HEK293 (cell line): ENCODE measurements around the gene RAE1.

Source experiments
- CTCF ChIA-PET: fragments of 350-600 bp; formaldehyde crosslinking; extraction: SDS; loops from one replicate; lab custom pipeline; 2021; ENCODE audit warnings: antibody characterized with exemption; lab: Yijun Ruan, JAX
- POLR2A ChIA-PET: fragments of 300-600 bp; formaldehyde crosslinking; extraction: SDS; loops from one replicate; lab custom pipeline; 2020; ENCODE audit warnings: antibody characterized with exemption, inconsistent platforms; lab: Yijun Ruan, JAX
- H3K27ac ChIP-seq: fragments of 200-500 bp; sonication (Bioruptor generic); 2 replicates; pipeline ENCODE4 v1.5.1; 2014; ENCODE audit warnings: low read depth, low read length, control low read depth, inconsistent platforms; ENCODE audit errors: extremely low read depth
- H3K36me3 ChIP-seq, 2 experiments: fragments of 200-500 bp in 1 of 2; sonication (Bioruptor generic) in 1 of 2; 1 replicate in 1 of 2; 2 replicates in 1 of 2; pipeline ENCODE4 v1.5.1; 2014 to 2017; ENCODE audit warnings: inconsistent platforms in 2 of 2, low read length in 2 of 2; ENCODE audit not compliant: control insufficient read depth in 2 of 2, insufficient read depth in 1 of 2
- H3K4me1 ChIP-seq: fragments of 200-500 bp; sonication (Bioruptor generic); 2 replicates; pipeline ENCODE4 v1.5.1; 2014; ENCODE audit warnings: mild to moderate bottlenecking, low read length, inconsistent platforms; ENCODE audit not compliant: control insufficient read depth, insufficient read depth
- H3K4me3 ChIP-seq: 2 replicates; pipeline ENCODE4 v1.5.1; 2011; ENCODE audit warnings: low read depth, mild to moderate bottlenecking, control low read depth, low read length, moderate library complexity
- H3K9me3 ChIP-seq: fragments of 200-500 bp; sonication (Bioruptor generic); 2 replicates; pipeline ENCODE4 v1.5.1; 2014; ENCODE audit warnings: low read depth, low read length, inconsistent platforms; ENCODE audit not compliant: control insufficient read depth, insufficient read depth
- GFI1B ChIP-seq: fragments of 450-650 bp; formaldehyde crosslinking; IDR thresholded peaks from 2 replicates; pipeline ENCODE4 v1.5.1; 2016; ENCODE audit warnings: missing biosample characterization, missing genetic modification characterization
- GLIS1 ChIP-seq: fragments of 450-650 bp; formaldehyde crosslinking; IDR thresholded peaks from 2 replicates; pipeline ENCODE4 v1.5.1; 2016; ENCODE audit warnings: missing biosample characterization, missing genetic modification characterization
- HOXC10 ChIP-seq: sonication (generic); formaldehyde crosslinking; IDR thresholded peaks from 2 replicates; pipeline ENCODE4 v1.8.1; 2023; ENCODE audit warnings: mild to moderate bottlenecking, missing genetic modification reagents
- KLF8 ChIP-seq: fragments of 450-650 bp; formaldehyde crosslinking; IDR thresholded peaks from 2 replicates; pipeline ENCODE4 v1.5.1; 2016; ENCODE audit warnings: missing biosample characterization, missing genetic modification characterization
- PRDM1 ChIP-seq: fragments of 450-650 bp; formaldehyde crosslinking; IDR thresholded peaks from 2 replicates; pipeline ENCODE4; 2016; ENCODE audit warnings: missing biosample characterization, missing genetic modification characterization
- ZBTB20 ChIP-seq: fragments of 450-650 bp; formaldehyde crosslinking; IDR thresholded peaks from 2 replicates; pipeline ENCODE4 v1.5.1; 2016; ENCODE audit warnings: missing biosample characterization, missing genetic modification characterization
- ZNF266 ChIP-seq: fragments of 450-650 bp; formaldehyde crosslinking; IDR thresholded peaks from 2 replicates; pipeline ENCODE4 v1.5.1; 2016; ENCODE audit warnings: missing biosample characterization, missing genetic modification characterization, low read depth
- ZNF324 ChIP-seq: fragments of 450-650 bp; formaldehyde crosslinking; IDR thresholded peaks from 2 replicates; pipeline ENCODE4 v1.5.1; 2016; ENCODE audit warnings: missing biosample characterization, missing genetic modification characterization
- ZNF350 ChIP-seq: fragments of 450-650 bp; formaldehyde crosslinking; IDR thresholded peaks from 2 replicates; pipeline ENCODE4 v1.5.0; 2017; ENCODE audit warnings: missing biosample characterization, mild to moderate bottlenecking, missing genetic modification characterization
- ZNF416 ChIP-seq: fragments of 450-650 bp; formaldehyde crosslinking; IDR thresholded peaks from 2 replicates; pipeline ENCODE4 v1.5.1; 2016; ENCODE audit warnings: missing biosample characterization, missing genetic modification characterization
- ZNF549 ChIP-seq: fragments of 450-650 bp; IDR thresholded peaks from 2 replicates; pipeline ENCODE4 v1.5.1; 2018; ENCODE audit warnings: missing biosample characterization, missing genetic modification characterization, mild to moderate bottlenecking, inconsistent platforms, moderate library complexity
- ZNF555 ChIP-seq: fragments of 450-650 bp; formaldehyde crosslinking; conservative IDR thresholded peaks from 2 replicates; pipeline ENCODE4 v1.5.1; 2017; ENCODE audit warnings: missing biosample characterization, mild to moderate bottlenecking, missing genetic modification characterization, inconsistent platforms
- ZNF596 ChIP-seq: fragments of 450-650 bp; IDR thresholded peaks from 2 replicates; pipeline ENCODE4 v1.5.0; 2018; ENCODE audit warnings: missing biosample characterization, mild to moderate bottlenecking, missing genetic modification characterization, moderate library complexity
- ZNF701 ChIP-seq: fragments of 450-650 bp; formaldehyde crosslinking; IDR thresholded peaks from 2 replicates; pipeline ENCODE4 v1.5.1; 2016; ENCODE audit warnings: missing biosample characterization, missing genetic modification characterization
- ZNF747 ChIP-seq: fragments of 450-650 bp; formaldehyde crosslinking; IDR thresholded peaks from 2 replicates; pipeline ENCODE4 v1.5.1; 2016; ENCODE audit warnings: missing biosample characterization, missing genetic modification characterization
- ZNF843 ChIP-seq: fragments of 450-650 bp; formaldehyde crosslinking; IDR thresholded peaks from 2 replicates; pipeline ENCODE4 v1.5.1; 2016; ENCODE audit warnings: missing biosample characterization, missing genetic modification characterization
- ZXDB ChIP-seq: fragments of 450-650 bp; formaldehyde crosslinking; IDR thresholded peaks from 2 replicates; pipeline ENCODE4 v1.5.1; 2016; ENCODE audit warnings: missing biosample characterization, missing genetic modification characterization
- TF ChIP-seq, protein P1 (sequence below): fragments of 450-650 bp; formaldehyde crosslinking; IDR thresholded peaks from 2 replicates; pipeline ENCODE4 v1.5.1; 2016; ENCODE audit warnings: missing biosample characterization, missing genetic modification characterization
- TF ChIP-seq, protein P2 (sequence below): fragments of 450-650 bp; formaldehyde crosslinking; IDR thresholded peaks from 2 replicates; pipeline ENCODE4 v1.5.1; 2017; ENCODE audit warnings: missing biosample characterization, mild to moderate bottlenecking, missing genetic modification characterization, moderate library complexity
- TF ChIP-seq, protein P3 (sequence below): fragments of 450-650 bp; formaldehyde crosslinking; IDR thresholded peaks from 2 replicates; pipeline ENCODE4 v1.5.1; 2016; ENCODE audit warnings: missing biosample characterization, missing genetic modification characterization
- TF ChIP-seq, protein P4 (sequence below): fragments of 450-650 bp; formaldehyde crosslinking; IDR thresholded peaks from 2 replicates; pipeline ENCODE4 v1.5.1; 2016; ENCODE audit warnings: missing biosample characterization, missing genetic modification characterization

The RAE1 gene

DNA sequence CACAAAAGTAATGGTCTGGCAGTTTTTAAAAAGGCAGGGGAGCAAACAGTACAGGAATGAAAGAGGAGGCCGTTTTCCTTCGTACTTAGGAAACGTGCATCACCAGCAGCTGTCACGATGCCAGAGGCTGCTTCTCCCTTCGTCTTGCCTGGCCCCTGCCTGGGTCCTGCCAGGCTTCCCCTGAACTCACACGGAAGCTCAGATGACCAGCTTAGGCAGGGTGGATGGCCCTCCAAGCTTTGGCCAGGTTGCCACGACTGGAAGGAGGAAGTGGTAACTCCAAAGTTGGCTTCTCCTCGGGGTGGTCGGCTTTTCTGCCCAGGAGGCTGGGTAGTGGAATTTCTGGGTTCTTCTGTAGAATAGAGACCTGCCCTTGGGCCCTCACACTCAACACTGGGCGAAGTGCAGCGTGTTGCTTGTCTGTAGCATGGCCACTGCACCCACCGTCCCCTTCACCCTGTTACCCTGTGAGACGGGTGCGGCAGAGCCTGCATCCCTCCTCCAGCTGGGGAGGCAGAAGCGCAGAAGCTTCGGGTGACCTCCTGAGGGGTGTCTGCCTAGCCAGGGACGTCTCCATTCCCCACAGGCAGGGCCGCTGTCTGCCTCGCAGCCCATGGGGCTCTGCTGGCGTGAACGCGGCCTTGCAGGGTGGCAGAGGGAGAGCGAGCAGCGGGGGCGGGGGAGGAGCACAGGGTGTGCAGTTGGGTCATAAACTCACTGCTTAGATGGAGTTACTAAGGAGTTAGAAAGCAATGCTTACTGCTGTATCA lies 21.7 kb downstream of the RAE1 start (continued):
- TF ChIP-seq ZNF324 (tag by site-specific recombination) (no peak), GLIS1 (tag by site-specific recombination) (no peak), HOXC10 (CRISPR knock-in tag) (no peak), ZXDB (tag by site-specific recombination) (no peak)
- TF ChIP-seq, protein P1, sequence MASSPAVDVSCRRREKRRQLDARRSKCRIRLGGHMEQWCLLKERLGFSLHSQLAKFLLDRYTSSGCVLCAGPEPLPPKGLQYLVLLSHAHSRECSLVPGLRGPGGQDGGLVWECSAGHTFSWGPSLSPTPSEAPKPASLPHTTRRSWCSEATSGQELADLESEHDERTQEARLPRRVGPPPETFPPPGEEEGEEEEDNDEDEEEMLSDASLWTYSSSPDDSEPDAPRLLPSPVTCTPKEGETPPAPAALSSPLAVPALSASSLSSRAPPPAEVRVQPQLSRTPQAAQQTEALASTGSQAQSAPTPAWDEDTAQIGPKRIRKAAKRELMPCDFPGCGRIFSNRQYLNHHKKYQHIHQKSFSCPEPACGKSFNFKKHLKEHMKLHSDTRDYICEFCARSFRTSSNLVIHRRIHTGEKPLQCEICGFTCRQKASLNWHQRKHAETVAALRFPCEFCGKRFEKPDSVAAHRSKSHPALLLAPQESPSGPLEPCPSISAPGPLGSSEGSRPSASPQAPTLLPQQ: no peak

DNA sequence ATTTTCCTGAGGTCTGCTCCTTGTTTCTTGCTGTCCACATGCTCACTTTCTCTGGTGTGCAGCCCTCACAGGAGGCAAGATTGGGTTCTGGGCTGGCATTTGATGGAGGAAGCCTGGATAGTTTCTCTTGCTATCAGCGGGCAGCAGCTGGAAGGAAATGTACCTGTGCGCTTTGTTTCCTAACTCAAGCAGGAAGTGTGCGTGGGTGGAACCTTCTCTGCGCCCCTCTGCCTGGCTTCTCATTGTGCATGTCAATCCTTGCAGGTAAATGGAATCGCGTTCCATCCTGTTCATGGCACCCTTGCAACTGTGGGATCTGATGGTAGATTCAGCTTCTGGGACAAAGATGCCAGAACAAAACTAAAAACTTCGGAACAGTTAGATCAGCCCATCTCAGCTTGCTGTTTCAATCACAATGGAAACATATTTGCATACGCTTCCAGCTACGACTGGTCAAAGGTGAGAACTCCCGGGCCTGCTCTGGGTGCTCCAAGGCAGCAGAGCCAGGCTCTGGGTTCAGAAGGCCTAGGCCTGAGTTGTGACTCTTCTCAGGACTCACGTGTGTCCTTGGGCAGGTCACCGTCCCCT lies 23.4 kb downstream of the RAE1 start:
- Histone ChIP-seq H3K4me1 (no peaks in the 10 kb centered on the region), H3K9me3 (no peaks in the 10 kb centered on the region), H3K27ac (no peak overlapping the region), H3K4me3 (no peak overlapping the region), H3K36me3 (peaks cover 34 to 98% of the 10 kb centered on the region in 2 experiments)
- POLR2A ChIA-PET: no interaction called here
- CTCF ChIA-PET: interaction anchor here (1.1 kb wide), 1 partner anchor 28 kb away, joined by 3 read pairs; no protein-coding TSS in a partner anchor
- TF ChIP-seq, protein P2, sequence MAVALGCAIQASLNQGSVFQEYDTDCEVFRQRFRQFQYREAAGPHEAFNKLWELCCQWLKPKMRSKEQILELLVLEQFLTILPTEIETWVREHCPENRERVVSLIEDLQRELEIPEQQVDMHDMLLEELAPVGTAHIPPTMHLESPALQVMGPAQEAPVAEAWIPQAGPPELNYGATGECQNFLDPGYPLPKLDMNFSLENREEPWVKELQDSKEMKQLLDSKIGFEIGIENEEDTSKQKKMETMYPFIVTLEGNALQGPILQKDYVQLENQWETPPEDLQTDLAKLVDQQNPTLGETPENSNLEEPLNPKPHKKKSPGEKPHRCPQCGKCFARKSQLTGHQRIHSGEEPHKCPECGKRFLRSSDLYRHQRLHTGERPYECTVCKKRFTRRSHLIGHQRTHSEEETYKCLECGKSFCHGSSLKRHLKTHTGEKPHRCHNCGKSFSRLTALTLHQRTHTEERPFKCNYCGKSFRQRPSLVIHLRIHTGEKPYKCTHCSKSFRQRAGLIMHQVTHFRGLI (tag by site-specific recombination): no peak
- no peak for TF ChIP-seq ZNF549 (tag by site-specific recombination)
- no peak for TF ChIP-seq ZNF350 (tag by site-specific recombination)
- TF ChIP-seq ZNF701: no peak
- TF ChIP-seq ZNF416 (tag by site-specific recombination): no peak
- TF ChIP-seq, protein P3, sequence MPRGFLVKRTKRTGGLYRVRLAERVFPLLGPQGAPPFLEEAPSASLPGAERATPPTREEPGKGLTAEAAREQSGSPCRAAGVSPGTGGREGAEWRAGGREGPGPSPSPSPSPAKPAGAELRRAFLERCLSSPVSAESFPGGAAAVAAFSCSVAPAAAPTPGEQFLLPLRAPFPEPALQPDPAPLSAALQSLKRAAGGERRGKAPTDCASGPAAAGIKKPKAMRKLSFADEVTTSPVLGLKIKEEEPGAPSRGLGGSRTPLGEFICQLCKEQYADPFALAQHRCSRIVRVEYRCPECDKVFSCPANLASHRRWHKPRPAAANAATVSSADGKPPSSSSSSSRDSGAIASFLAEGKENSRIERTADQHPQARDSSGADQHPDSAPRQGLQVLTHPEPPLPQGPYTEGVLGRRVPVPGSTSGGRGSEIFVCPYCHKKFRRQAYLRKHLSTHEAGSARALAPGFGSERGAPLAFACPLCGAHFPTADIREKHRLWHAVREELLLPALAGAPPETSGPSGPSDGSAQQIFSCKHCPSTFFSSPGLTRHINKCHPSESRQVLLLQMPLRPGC: no peak
- no peak for TF ChIP-seq GFI1B (tag by site-specific recombination)
- no peak for TF ChIP-seq ZNF596 (tag by site-specific recombination)
- no peak for TF ChIP-seq PRDM1
- no peak for TF ChIP-seq ZNF555 (tag by site-specific recombination)
- TF ChIP-seq ZNF266: no peak
- no peak for TF ChIP-seq ZBTB20 (tag by site-specific recombination)
- TF ChIP-seq ZNF843 (tag by site-specific recombination): no peak
- no peak for TF ChIP-seq ZNF747 (tag by site-specific recombination)
- TF ChIP-seq, protein P4, sequence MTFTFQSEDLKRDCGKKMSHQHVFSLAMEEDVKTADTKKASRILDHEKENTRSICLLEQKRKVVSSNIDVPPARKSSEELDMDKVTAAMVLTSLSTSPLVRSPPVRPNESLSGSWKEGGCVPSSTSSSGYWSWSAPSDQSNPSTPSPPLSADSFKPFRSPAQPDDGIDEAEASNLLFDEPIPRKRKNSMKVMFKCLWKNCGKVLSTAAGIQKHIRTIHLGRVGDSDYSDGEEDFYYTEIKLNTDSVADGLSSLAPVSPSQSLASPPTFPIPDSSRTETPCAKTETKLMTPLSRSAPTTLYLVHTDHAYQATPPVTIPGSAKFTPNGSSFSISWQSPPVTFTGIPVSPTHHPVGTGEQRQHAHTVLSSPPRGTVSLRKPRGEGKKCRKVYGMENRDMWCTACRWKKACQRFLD (tag by site-specific recombination): no peak
- TF ChIP-seq KLF8: no peak
